ENCODE data around the gene PTRH2.
"Not testable (repeated sequence)": the region's sequence is repeated elsewhere in the genome, so short reads cannot be mapped to it uniquely, and the experiment has no call there.

The PTRH2 gene

DNA sequence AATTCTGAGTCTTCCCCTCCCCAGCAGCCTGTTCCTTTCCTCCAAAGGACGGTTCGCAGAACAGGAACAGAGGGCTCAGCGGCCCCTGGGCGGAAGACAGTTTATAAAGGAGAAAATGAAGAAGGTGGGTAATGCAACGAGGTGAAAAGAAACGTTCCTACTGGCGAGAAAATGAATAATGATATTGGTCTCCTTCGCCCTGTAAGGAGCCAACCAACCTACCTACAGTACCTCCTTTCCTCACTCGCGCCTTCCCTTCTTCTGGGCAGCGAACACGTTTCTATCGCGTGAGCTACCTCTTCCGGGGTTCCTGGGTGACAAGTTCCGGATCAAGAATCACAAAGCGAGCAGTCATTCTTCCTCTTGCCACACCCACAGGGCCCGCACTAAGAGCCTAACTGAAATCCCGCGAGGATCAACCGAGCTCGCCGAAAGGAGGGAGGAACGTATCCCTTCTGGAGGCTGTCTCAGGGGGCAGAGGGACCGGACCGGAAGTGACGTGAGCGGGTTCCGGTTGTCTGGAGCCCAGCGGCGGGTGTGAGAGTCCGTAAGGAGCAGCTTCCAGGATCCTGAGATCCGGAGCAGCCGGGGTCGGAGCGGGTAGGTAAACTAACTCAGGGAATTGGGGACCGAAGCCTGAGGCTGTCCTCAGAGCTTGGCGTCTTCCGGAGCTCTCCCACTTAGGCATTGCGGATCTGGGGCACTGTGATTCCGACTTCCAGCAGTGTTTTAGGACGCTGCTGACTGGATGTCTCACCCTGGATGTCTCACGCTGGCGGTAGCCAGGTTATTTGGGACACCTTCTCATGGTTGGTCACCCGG, at the start of gene PTRH2, which contains the start of gene VMP1:
Gene PTRH2 (minus strand): TSS at position 282 of the 822 bp plus-strand sequence. CDS start 9,452 bp downstream, outside the sequence.
Gene VMP1 (plus strand): TSS at position 506 of the 822 bp plus-strand sequence. CDS start 23,793 bp downstream, outside the sequence.
- peak; percentile 77 to 87 for DNase-seq (ENCODE audit: low read depth in 2 of 2)

DNA sequence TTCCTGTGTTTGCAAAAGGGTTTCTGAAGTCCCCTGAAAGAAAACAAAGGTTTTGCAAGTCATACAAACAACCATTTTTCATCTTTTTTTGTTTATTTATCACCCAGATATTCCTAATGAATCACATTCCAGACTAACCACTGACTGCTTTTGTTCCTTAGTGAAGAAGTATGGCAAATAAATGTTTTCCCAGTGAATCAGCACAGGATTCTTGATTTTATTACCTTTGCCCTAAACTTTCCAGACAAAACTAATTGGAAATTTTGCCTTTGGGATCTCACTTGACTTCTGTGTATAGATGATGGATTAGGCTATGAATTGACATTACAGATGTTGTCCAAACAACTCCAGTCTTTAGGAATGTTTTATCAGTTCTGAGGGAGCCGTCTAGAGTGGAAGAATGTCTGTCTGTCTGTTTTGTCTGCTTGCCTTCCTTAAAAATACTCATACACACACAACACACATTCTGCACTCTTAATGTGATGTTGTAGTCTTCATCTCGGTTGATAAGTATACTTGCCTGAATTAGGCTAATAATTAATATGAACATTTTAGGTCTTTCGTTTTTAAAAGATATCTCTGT, 49.1 kb upstream of the PTRH2 start:
- no peak for DNase-seq (ENCODE audit: low read depth in 2 of 2)

DNA sequence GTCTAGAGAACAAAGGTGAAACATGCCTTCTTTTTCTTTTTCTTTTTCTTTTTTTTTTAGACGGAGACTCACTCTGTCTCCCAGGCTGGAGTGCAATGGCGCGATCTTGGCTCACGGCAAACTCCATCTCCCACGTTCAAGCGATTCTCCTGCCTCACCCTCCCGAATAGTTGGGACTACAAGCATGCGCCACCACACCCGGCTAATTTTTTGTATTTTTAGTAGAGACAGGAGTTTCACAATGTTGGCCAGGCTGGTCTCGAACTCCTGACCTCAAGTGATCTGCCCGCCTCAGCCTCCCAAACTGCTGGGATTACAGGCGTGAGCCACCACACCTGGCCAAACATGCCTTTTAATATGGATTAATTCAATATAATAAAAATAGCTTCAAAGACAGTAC, 47.8 kb upstream of the PTRH2 start:
- not testable (repeated sequence) for DNase-seq (ENCODE audit: low read depth in 2 of 2)

- DNase-seq (ENCODE audit: low read depth in 2 of 2) = peak; percentile 7 to 15
Measured at GRCh38 chr17:59754552-59754951, 47.3 kb upstream of the PTRH2 start.

DNA sequence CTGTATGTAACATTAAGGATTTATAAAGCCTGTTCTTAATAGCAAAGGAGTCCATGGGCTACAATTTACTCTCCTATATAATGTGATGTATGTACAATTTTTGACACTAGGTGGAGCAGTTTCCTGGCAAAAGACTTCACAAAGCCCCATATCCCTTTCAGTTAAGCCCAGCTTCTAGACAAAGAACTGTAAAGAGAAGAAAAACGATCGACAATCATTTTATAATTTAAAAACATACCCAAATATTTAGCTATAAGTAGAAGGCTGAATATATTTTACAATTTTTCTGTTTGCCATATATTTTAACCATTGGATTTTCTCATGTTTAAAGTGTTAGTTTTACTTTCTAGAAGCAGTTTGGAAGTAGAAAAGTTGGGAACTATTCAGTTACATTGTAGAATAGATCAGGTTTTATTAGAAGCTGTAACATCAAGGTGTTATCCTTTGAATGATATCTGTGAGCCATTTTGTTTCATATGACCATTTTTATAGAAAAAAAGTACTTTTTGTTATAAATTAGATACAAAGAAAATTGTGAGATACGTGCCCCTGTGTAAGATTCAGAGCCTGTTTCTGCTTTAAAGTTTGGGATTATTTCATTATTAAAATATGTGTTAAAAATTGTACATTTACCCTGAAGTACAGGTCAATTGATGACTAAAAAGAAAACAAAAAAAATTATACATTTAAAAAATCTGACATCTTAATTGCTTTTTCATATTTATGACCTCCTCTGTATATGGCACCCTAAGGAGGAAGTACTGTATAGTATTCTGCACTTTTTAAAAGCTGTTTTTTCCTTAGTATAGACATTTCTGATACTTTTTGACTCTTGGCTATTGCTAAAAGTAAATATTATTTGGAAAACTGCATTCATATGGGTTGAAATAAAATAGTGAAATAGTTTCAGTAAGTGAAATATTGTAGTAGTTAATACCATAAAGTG, 46.6 kb upstream of the PTRH2 start:
- no peak for DNase-seq (ENCODE audit: low read depth in 2 of 2)

GRCh38 chr17:59752922-59753321, 45.7 kb upstream of the PTRH2 start:
- no peak for DNase-seq (ENCODE audit: low read depth in 2 of 2)

GRCh38 chr17:59752446-59752845, 45.2 kb upstream of the PTRH2 start:
- DNase-seq (ENCODE audit: low read depth in 2 of 2) = no peak

GRCh38 chr17:59751955-59752413, 44.8 kb upstream of the PTRH2 start:
- no peak for DNase-seq (ENCODE audit: low read depth in 2 of 2)

GRCh38 chr17:59748591-59748990, 41.4 kb upstream of the PTRH2 start:
- DNase-seq (ENCODE audit: low read depth in 2 of 2) = no peak

DNA sequence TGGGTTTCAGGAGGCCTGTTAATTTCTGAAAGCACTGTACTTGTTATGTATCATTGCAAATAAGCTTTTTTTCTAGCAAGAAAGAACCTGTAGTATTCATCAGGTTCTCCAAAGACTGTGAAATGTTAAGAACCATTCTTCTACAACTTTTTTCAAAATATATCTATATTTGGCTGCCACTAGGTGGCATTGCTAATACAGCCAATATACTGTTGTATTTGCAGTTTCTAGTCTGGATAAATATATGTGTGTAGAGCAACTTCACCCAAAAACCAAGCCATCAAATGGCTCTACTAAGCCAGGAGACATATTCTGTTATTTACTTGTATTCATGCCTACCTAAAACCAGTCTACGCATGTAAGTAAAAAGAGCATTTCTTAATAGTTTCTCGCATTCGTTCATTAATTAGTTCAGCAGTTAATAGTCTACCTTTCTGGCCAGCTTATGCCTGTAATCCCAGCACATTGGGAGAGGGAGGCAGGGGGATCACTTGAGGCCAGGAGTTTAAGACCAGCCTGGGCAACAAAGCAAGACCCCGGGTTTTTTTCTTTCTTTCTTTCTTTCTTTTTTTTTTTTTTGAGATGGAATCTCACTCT, 39.7 kb upstream of the PTRH2 start:
- no peak for DNase-seq (ENCODE audit: low read depth in 2 of 2)

GRCh38 chr17:59745040-59745439, 37.8 kb upstream of the PTRH2 start:
- no peak for DNase-seq (ENCODE audit: low read depth in 2 of 2)

GRCh38 chr17:59743842-59744241, 36.6 kb upstream of the PTRH2 start:
- DNase-seq (ENCODE audit: low read depth in 2 of 2) = no peak

DNA sequence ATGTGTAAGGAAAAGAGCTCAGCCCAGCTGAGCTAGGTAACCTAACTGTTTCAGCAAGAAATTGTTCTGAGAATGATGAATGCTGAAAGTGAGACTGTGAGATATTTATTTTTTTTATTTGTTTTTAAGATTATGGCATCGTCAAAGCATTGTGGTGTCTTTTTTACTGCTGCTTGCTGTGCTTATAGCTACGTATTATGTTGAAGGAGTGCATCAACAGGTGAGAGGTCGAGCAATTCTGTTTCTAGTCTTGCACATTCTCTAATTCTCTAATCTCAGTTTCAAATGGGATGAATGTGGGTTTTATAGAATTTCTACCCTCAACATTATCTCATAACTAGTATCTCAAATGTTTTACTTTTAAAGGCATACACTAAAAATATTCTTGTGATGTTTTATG, 30.1 kb upstream of the PTRH2 start:
- no peak for DNase-seq (ENCODE audit: low read depth in 2 of 2)

- DNase-seq (ENCODE audit: low read depth in 2 of 2) = no peak
Measured at GRCh38 chr17:59734226-59734625, 27.0 kb upstream of the PTRH2 start.

DNA sequence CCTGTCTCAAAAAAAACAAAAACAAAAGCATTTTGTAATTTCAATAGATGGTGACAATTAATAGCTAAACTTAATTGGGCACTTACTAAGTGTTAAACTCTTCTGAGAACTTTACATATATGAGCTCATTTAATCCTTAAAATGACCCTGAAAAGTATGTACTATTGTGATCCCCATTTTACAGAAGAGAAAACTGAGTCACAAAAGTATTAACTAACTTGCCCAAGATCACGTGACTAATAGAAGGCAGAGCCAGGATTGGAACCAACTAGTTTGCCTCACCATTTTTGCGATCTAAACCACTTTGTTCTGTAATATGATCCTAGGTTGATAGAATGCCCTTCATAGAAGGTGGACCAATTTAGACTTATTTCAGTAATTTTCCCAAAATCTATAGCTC, 26.5 kb upstream of the PTRH2 start:
- DNase-seq (ENCODE audit: low read depth in 2 of 2) = no peak

- no peak for DNase-seq (ENCODE audit: low read depth in 2 of 2)
Measured at GRCh38 chr17:59730268-59730834, 23.1 kb upstream of the PTRH2 start.

- no peak for DNase-seq (ENCODE audit: low read depth in 2 of 2)
Measured at GRCh38 chr17:59727817-59728533, 20.7 kb upstream of the PTRH2 start.

GRCh38 chr17:59725691-59726090, 18.5 kb upstream of the PTRH2 start:
- DNase-seq (ENCODE audit: low read depth in 2 of 2) = no peak

- DNase-seq (ENCODE audit: low read depth in 2 of 2) = no peak
Measured at GRCh38 chr17:59723607-59724006, 16.4 kb upstream of the PTRH2 start.

- DNase-seq (ENCODE audit: low read depth in 2 of 2) = no peak
Measured at GRCh38 chr17:59723041-59723440, 15.8 kb upstream of the PTRH2 start.

GRCh38 chr17:59722623-59723022, 15.4 kb upstream of the PTRH2 start:
- DNase-seq (ENCODE audit: low read depth in 2 of 2) = no peak
